Activated CD4-positive, alpha-beta memory T cell treated with anti-CD3 and anti-CD28 coated beads for 36 hours (primary cell): Measurements from ENCODE around the gene MAST4. TPM values are rescaled to one million over a fixed set of nuclear protein-coding genes. Genes with fewer than 3 reads are reported as not detected.

Source experiments
- CTCF ChIA-PET: fragments of 350-600 bp; sonication (Branson Sonifier 250); formaldehyde crosslinking; loops from one replicate; lab custom pipeline; 2021; ENCODE audit warnings: antibody characterized with exemption, inconsistent platforms; lab: Charles Lee
- POLR2A ChIA-PET: fragments of 350-600 bp; sonication (Branson Sonifier 250); formaldehyde crosslinking; loops from one replicate; lab custom pipeline; 2021; ENCODE audit warnings: antibody characterized with exemption; lab: Charles Lee
- DNase-seq: peaks from one replicate; pipeline ENCODE4 v3.0.0-alpha.2; 2020
- H3K27ac Mint-ChIP-seq: one replicate; pipeline ENCODE4 v1.8.0; 2021; ENCODE audit warnings: mixed read lengths
- H3K27me3 Mint-ChIP-seq: one replicate; pipeline ENCODE4 v1.8.0; 2021; ENCODE audit warnings: mixed read lengths
- H3K36me3 Mint-ChIP-seq: one replicate; pipeline ENCODE4 v1.8.0; 2021; ENCODE audit warnings: mixed read lengths
- H3K4me1 Mint-ChIP-seq: one replicate; pipeline ENCODE4 v1.8.0; 2021; ENCODE audit warnings: low read depth, mixed read lengths
- H3K4me3 Mint-ChIP-seq: one replicate; pipeline ENCODE4 v1.8.0; 2021; ENCODE audit warnings: mild to moderate bottlenecking, mixed read lengths
- H3K9me3 Mint-ChIP-seq: one replicate; pipeline ENCODE4 v1.8.0; 2021; ENCODE audit warnings: mixed read lengths
- intact Hi-C: fragments of 100-400 bp; cut with micrococcal nuclease; formaldehyde crosslinking; loops from one replicate; pipeline ENCODE4 v1.15.1; 2023
- total RNA-seq, 2 experiments: library from RNA; stranded (reverse); gene quantifications; one replicate each; pipeline ENCODE4 v1.2.3, GENCODE V29; 2021

MAST4 gene
- total RNA-seq, 2 experiments from 2014 or later = 30.2 to 30.3 TPM

- ChIA-PET POLR2A (no interaction called here), CTCF (interaction anchor here (0.9 kb wide), 1 partner anchor 664 kb away, joined by 3 read pairs; no protein-coding TSS in a partner anchor)
- H3K27me3 Mint-ChIP-seq = no peaks in the 10 kb centered on the region
- intact Hi-C loops = no loop called here
- no peaks in the 10 kb centered on the region for H3K9me3 Mint-ChIP-seq
- H3K4me1 Mint-ChIP-seq = no peaks in the 10 kb centered on the region
- no peak overlapping the region for H3K4me3 Mint-ChIP-seq
- no peak for DNase-seq
- no peaks in the 10 kb centered on the region for H3K36me3 Mint-ChIP-seq
- no peak overlapping the region for H3K27ac Mint-ChIP-seq
Observed at GRCh38 chr5:66969963-66970362, 373.8 kb downstream of the MAST4 start.

- Mint-ChIP-seq H3K4me3 (no peak overlapping the region), H3K4me1 (no peaks in the 10 kb centered on the region), H3K36me3 (no peaks in the 10 kb centered on the region), H3K27me3 (no peaks in the 10 kb centered on the region), H3K27ac (no peak overlapping the region), H3K9me3 (no peaks in the 10 kb centered on the region)
- ChIA-PET CTCF (no interaction called here), POLR2A (no interaction called here)
- intact Hi-C loops = no loop called here
- no peak for DNase-seq
Observed at GRCh38 chr5:66972004-66972403, 375.8 kb downstream of the MAST4 start.

- ChIA-PET CTCF (interaction anchor here (0.9 kb wide), 1 partner anchor 27 kb away, joined by 3 read pairs; no protein-coding TSS in a partner anchor), POLR2A (no interaction called here)
Observed at GRCh38 chr5:66974256-66974655, 378.1 kb downstream of the MAST4 start.

GRCh38 chr5:66976108-66976507 is 379.9 kb downstream of the MAST4 start:
- POLR2A ChIA-PET = no interaction called here
- Mint-ChIP-seq H3K27me3 (peaks cover 7% of the 10 kb centered on the region), H3K27ac (no peak overlapping the region), H3K9me3 (no peaks in the 10 kb centered on the region), H3K36me3 (no peaks in the 10 kb centered on the region), H3K4me3 (no peak overlapping the region), H3K4me1 (no peaks in the 10 kb centered on the region)
- intact Hi-C loops = no loop called here
- no peak for DNase-seq
- CTCF ChIA-PET = interaction anchor here (2.3 kb wide), 1 partner anchor 12 kb away, joined by 8 read pairs; no protein-coding TSS in a partner anchor

More at GRCh38 chr5:66974256-66974655, 378.1 kb downstream of the MAST4 start:
- Mint-ChIP-seq H3K27me3 (peaks cover 7% of the 10 kb centered on the region), H3K4me1 (no peaks in the 10 kb centered on the region), H3K27ac (no peak overlapping the region), H3K36me3 (no peaks in the 10 kb centered on the region), H3K9me3 (no peaks in the 10 kb centered on the region), H3K4me3 (no peak overlapping the region)
- DNase-seq = no peak
- intact Hi-C loops = no loop called here

- Mint-ChIP-seq H3K4me3 (no peak overlapping the region), H3K9me3 (no peaks in the 10 kb centered on the region), H3K36me3 (no peaks in the 10 kb centered on the region), H3K27ac (no peak overlapping the region), H3K27me3 (peaks cover 9% of the 10 kb centered on the region), H3K4me1 (no peaks in the 10 kb centered on the region)
- no peak for DNase-seq
- ChIA-PET CTCF (interaction anchor here (1.0 to 1.1 kb wide), 2 partner anchors 10 to 12 kb away, joined by 3 to 4 read pairs; no protein-coding TSS in a partner anchor), POLR2A (no interaction called here)
- intact Hi-C loops = no loop called here
Observed at GRCh38 chr5:66979738-66980137, 383.5 kb downstream of the MAST4 start.

GRCh38 chr5:66981266-66982055 is 385.3 kb downstream of the MAST4 start:
- Mint-ChIP-seq H3K27me3 (peaks cover 9% of the 10 kb centered on the region), H3K36me3 (no peaks in the 10 kb centered on the region), H3K4me1 (no peaks in the 10 kb centered on the region), H3K4me3 (no peak overlapping the region), H3K9me3 (no peaks in the 10 kb centered on the region), H3K27ac (no peak overlapping the region)
- intact Hi-C loops = no loop called here
- no peak for DNase-seq
- ChIA-PET CTCF (no interaction called here), POLR2A (no interaction called here)

GRCh38 chr5:66982056-66982387 is 385.8 kb downstream of the MAST4 start:
- Mint-ChIP-seq H3K4me3 (no peak overlapping the region), H3K27me3 (peaks cover 9% of the 10 kb centered on the region), H3K9me3 (no peaks in the 10 kb centered on the region), H3K4me1 (no peaks in the 10 kb centered on the region), H3K27ac (no peak overlapping the region), H3K36me3 (no peaks in the 10 kb centered on the region)
- CTCF ChIA-PET = no interaction called here
- POLR2A ChIA-PET = no interaction called here
- intact Hi-C loops = no loop called here
- no peak for DNase-seq

GRCh38 chr5:66982470-66982869 is 386.3 kb downstream of the MAST4 start:
- POLR2A ChIA-PET = no interaction called here
- no peaks in the 10 kb centered on the region for H3K4me1 Mint-ChIP-seq
- DNase-seq = no peak
- no peaks in the 10 kb centered on the region for H3K36me3 Mint-ChIP-seq
- H3K27me3 Mint-ChIP-seq = peaks cover 9% of the 10 kb centered on the region
- CTCF ChIA-PET = interaction anchor here (0.8 kb wide), 1 partner anchor 224 kb away, joined by 4 read pairs; no protein-coding TSS in a partner anchor
- H3K4me3 Mint-ChIP-seq = no peak overlapping the region
- intact Hi-C loops = no loop called here
- H3K9me3 Mint-ChIP-seq = no peaks in the 10 kb centered on the region
- no peak overlapping the region for H3K27ac Mint-ChIP-seq

GRCh38 chr5:66985417-66985816 is 389.2 kb downstream of the MAST4 start:
- CTCF ChIA-PET = interaction anchor here (1.1 to 3.5 kb wide), 3 partner anchors 160 to 181 kb away, joined by 3 to 21 read pairs (median 8); no protein-coding TSS in a partner anchor
- POLR2A ChIA-PET = no interaction called here
- Mint-ChIP-seq H3K9me3 (no peaks in the 10 kb centered on the region), H3K36me3 (no peaks in the 10 kb centered on the region), H3K27me3 (peaks cover 2% of the 10 kb centered on the region), H3K27ac (no peak overlapping the region), H3K4me3 (no peak overlapping the region), H3K4me1 (peaks cover 4% of the 10 kb centered on the region)
- DNase-seq = no peak
- intact Hi-C loops = loop anchor here (5.0 kb wide), 1 partner anchor 182 kb away; no protein-coding TSS in a partner anchor

GRCh38 chr5:66986009-66986408 is 389.8 kb downstream of the MAST4 start:
- ChIA-PET POLR2A (no interaction called here), CTCF (interaction anchor here (0.9 to 3.5 kb wide), 10 partner anchors 10 to 680 kb away, joined by 3 to 21 read pairs (median 6); no protein-coding TSS in a partner anchor)
- H3K9me3 Mint-ChIP-seq = no peaks in the 10 kb centered on the region
- no peak for DNase-seq
- no peak overlapping the region for H3K27ac Mint-ChIP-seq
- H3K27me3 Mint-ChIP-seq = peaks cover 2% of the 10 kb centered on the region
- intact Hi-C loops = loop anchor here (5.0 kb wide), 1 partner anchor 181 kb away; no protein-coding TSS in a partner anchor
- H3K36me3 Mint-ChIP-seq = no peaks in the 10 kb centered on the region
- no peak overlapping the region for H3K4me3 Mint-ChIP-seq
- H3K4me1 Mint-ChIP-seq = peaks cover 4% of the 10 kb centered on the region

- Mint-ChIP-seq H3K36me3 (no peaks in the 10 kb centered on the region), H3K9me3 (no peaks in the 10 kb centered on the region), H3K4me3 (no peak overlapping the region), H3K4me1 (peaks cover 4% of the 10 kb centered on the region), H3K27me3 (peaks cover 2% of the 10 kb centered on the region), H3K27ac (no peak overlapping the region)
- intact Hi-C loops = loop anchor here (5.0 kb wide), 1 partner anchor 181 kb away; no protein-coding TSS in a partner anchor
- DNase-seq = no peak
- ChIA-PET CTCF (interaction anchor here (0.8 to 3.5 kb wide), 15 partner anchors 10 to 680 kb away, joined by 3 to 21 read pairs (median 8); no protein-coding TSS in a partner anchor), POLR2A (interaction anchor here (0.6 kb wide), 1 partner anchor 43 kb away, joined by 4 read pairs; no protein-coding TSS in a partner anchor)
Observed at GRCh38 chr5:66986534-66986933, 390.3 kb downstream of the MAST4 start.

- Mint-ChIP-seq H3K27me3 (peaks cover 2% of the 10 kb centered on the region), H3K27ac (no peak overlapping the region), H3K4me1 (peaks cover 4% of the 10 kb centered on the region), H3K9me3 (no peaks in the 10 kb centered on the region), H3K4me3 (no peak overlapping the region), H3K36me3 (no peaks in the 10 kb centered on the region)
- ChIA-PET POLR2A (interaction anchor here (0.6 kb wide), 1 partner anchor 42 kb away, joined by 4 read pairs; no protein-coding TSS in a partner anchor), CTCF (interaction anchor here (0.8 to 3.5 kb wide), 25 partner anchors 9 to 681 kb away, joined by 3 to 21 read pairs (median 4); no protein-coding TSS in a partner anchor)
- DNase-seq = no peak
- intact Hi-C loops = loop anchor here (5.0 kb wide), 1 partner anchor 180 kb away; no protein-coding TSS in a partner anchor
Observed at GRCh38 chr5:66987126-66987525, 390.9 kb downstream of the MAST4 start.
